HepG2 (cell line): Measurements from ENCODE around the gene MRI1.

Experiments
- POLR2G ChIP-seq: fragments of 200-400 bp; formaldehyde crosslinking; IDR thresholded peaks from 2 replicates; pipeline ENCODE4 v1.6.1; 2018; ENCODE audit warnings: mild to moderate bottlenecking, low read depth, low read length, moderate library complexity
- ZKSCAN1 ChIP-seq: fragments of 150-350 bp; IDR thresholded peaks from 2 replicates; pipeline ENCODE4 v1.6.1; 2014; ENCODE audit warnings: low read length

DNA sequence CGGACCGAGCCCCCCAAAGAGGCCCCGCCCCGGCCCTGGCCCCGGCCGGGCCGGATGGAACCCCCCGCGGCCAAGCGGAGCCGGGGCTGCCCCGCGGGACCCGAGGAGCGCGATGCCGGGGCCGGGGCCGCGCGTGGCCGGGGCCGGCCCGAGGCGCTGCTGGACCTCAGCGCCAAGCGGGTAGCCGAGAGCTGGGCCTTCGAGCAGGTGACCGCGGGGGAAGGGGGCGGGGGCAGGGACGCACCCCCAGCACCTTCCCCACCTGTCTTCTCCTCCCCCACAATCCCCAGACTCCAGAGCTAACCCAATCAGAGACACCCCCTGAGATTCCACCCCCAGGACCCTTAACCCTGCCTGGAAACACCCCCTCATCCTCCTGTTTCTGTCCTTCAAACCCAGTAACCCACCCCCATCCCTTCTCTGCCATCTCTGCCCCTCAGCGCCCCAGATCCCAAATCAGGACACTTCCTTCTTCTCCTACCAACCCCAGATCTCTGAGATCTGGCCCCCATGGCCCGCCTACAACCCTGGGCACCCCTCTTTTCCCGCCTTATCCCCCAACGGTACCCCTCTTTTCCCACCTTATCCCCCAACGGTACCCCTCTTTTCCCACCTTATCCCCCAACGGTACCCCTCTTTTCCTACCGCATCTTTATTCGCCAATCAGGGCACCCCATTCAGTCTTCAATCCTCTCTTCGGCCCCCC lies 31.4 kb downstream of the MRI1 start:
- TF ChIP-seq ZKSCAN1 (no peak), POLR2G (no peak)
